ENCODE results near the gene NELFE.
"Not testable (repeated sequence)": the region's sequence is repeated elsewhere in the genome, so short reads cannot be mapped to it uniquely, and the experiment has no call there.

The NELFE gene

GRCh38 chr6:31911826-31912585 is 46.8 kb downstream of the NELFE start:
- no peak for DNase-seq

DNA sequence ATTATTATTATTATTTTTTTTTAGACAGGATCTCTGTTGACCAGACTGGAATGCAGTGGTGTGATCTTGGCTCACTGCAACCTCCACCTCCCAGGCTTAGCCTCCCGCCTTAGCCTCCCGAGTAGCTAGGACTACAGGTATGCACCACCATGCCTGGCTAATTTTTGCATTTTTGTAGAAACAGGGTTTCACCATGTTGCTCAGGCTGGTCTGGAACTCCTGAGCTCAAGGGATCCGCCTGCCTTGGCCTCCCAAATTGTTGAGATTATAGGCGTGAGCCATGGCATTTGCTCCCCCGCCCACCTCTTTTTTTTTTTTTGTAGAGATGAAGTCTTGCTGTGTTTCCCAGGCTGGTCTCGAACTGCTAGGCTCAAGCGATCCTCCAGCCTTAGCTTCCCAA is 49.5 kb downstream of the NELFE start:
- not testable (repeated sequence) for DNase-seq

GRCh38 chr6:31908791-31909190 is 50.0 kb downstream of the NELFE start:
- no peak for DNase-seq

DNA sequence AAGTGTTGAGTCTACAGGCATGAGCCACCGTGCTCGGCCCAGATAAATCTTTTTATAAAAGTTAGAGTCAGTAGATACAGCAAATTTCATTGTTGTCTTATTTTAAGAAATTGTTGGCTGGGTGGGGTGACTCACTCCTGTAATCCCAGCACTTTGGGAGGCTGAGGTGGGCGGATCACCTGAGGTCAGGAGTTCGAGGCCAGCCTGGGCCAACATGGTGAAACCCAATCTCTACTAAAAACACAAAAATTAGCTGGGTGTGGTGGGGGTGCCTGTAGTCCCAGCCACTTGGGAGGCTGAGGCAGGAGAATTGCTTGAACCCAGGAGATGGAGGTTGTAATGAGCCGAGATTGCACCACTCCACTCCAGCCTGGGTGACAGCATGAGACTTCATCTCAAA is 50.5 kb downstream of the NELFE start:
- not testable (repeated sequence) for DNase-seq

DNA sequence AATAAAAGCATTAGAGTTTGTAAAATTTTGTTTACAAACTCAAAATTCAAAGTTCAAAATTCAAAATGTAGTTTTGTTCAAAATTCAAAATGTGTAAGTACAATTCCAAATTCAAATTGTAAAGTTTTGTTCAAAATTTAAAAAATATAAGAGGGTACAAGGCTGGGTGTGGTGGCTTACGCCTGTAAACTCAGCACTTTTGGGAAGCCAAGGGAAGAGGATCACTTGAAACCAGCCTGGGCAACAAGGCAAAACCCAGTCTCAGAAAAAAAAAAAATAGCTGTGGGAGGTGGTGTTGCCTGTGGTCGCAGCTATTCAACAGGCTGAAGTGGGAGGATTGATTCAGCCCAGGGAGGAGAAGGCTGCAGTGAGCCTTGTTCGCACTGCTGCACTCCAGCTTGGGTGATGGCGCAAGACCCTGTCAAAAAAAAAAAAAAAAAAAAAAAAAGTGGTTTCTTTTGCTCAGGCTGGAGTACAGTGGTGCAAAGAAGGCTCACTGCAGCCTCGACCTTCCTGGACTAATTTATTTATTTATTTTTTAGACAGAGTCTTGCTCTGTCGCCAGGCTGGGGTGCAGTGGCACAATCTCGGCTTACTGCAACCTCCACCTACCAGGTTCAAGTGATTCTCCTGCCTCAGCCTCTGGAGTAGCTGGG is 51.5 kb downstream of the NELFE start:
- DNase-seq: no peak

DNA sequence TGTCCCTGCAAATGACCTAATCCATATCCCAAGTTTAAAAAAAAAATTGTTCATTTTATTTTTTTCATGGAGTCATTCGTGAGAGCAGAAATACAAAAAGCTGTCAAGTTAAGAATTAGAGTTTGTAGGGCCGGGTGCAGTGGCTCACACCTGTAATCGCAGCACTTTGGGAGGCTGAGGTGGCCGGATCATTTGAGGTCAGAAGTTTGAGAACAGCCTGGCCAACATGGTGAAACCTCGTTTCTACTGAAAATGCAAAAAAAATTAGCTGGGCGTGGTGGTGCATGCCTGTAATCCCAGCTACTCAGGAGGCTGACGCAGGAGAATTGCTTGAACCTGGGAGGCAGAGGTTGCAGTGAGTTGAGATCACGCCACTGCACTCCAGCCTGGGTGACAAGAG is 52.0 kb downstream of the NELFE start:
- not testable (repeated sequence) for DNase-seq

- no peak for DNase-seq
Measured at GRCh38 chr6:31906122-31906521, 52.6 kb downstream of the NELFE start.

GRCh38 chr6:31905041-31905440 is 53.7 kb downstream of the NELFE start:
- DNase-seq: no peak

GRCh38 chr6:31903957-31904356 is 54.8 kb downstream of the NELFE start:
- no peak for DNase-seq

Data from NCI-H2029 treated with DMSO at 0.1 percent for 48 hours (cell line).